ENCODE measurements around the gene FIGN.

DNA sequence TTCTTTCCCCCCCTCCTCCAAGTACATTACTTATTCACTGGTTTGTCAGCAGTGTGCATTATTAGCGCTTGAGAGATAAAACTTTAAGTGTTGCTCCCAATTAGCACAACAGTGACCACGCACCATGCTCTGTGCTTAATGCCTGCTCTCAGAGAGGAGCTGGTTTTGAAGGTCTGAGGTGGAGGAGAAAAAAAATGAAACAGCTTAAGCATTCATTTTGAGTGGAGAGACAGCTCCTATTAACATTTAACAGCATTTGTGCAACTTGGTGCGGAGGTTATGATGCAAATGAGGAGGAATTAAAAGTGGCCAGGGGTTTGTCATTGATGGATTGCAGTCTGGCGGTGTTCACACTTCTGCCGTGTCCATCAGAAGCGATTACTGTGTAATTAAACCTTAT lies 141.8 kb downstream of the FIGN start:
- TF ChIP-seq, protein P1, sequence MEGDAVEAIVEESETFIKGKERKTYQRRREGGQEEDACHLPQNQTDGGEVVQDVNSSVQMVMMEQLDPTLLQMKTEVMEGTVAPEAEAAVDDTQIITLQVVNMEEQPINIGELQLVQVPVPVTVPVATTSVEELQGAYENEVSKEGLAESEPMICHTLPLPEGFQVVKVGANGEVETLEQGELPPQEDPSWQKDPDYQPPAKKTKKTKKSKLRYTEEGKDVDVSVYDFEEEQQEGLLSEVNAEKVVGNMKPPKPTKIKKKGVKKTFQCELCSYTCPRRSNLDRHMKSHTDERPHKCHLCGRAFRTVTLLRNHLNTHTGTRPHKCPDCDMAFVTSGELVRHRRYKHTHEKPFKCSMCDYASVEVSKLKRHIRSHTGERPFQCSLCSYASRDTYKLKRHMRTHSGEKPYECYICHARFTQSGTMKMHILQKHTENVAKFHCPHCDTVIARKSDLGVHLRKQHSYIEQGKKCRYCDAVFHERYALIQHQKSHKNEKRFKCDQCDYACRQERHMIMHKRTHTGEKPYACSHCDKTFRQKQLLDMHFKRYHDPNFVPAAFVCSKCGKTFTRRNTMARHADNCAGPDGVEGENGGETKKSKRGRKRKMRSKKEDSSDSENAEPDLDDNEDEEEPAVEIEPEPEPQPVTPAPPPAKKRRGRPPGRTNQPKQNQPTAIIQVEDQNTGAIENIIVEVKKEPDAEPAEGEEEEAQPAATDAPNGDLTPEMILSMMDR (IDR thresholded peaks at IDR 0.05; ENCODE audit: low read depth, low read length): no peak
- TF ChIP-seq POLR2A (IDR thresholded peaks at IDR 0.05; ENCODE audit: extremely low read depth, insufficient read length) (no peak), MYC (IDR thresholded peaks at IDR 0.05; ENCODE audit: low read depth, low read length) (no peak)
- TF ChIP-seq, protein P2, sequence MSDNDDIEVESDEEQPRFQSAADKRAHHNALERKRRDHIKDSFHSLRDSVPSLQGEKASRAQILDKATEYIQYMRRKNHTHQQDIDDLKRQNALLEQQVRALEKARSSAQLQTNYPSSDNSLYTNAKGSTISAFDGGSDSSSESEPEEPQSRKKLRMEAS (IDR thresholded peaks at IDR 0.05; ENCODE audit: low read depth, low read length): no peak
